ENCODE data around the gene MFAP3.

The MFAP3 gene

GRCh38 chr5:154103233-154103632 lies 64.5 kb downstream of the MFAP3 start:
- Histone ChIP-seq H3K27ac (ENCODE audit: low read depth, low read length) (no peak overlapping the region), H3K9me3 (ENCODE audit: control insufficient read depth in 1 of 2, low read length in 2 of 2) (no peaks in the 10 kb centered on the region), H3K9ac (ENCODE audit: low read depth in 1 of 2, low read length in 2 of 2) (no peak overlapping the region), H3K4me1 (ENCODE audit: control insufficient read depth in 1 of 2, insufficient read depth in 2 of 2, low read length in 2 of 2) (no peaks in the 10 kb centered on the region), H3K36me3 (ENCODE audit: control insufficient read depth in 1 of 2, insufficient read depth in 2 of 2, low read length in 2 of 2) (no peaks in the 10 kb centered on the region), H3K4me3 (ENCODE audit: low read depth in 1 of 2, low read length in 2 of 2) (no peak overlapping the region), H3K27me3 (ENCODE audit: control insufficient read depth in 1 of 2, insufficient read depth in 2 of 2, low read length in 2 of 2) (no peaks in the 10 kb centered on the region)
